ENCODE data around the gene OTUB1.

OTUB1 gene

DNA sequence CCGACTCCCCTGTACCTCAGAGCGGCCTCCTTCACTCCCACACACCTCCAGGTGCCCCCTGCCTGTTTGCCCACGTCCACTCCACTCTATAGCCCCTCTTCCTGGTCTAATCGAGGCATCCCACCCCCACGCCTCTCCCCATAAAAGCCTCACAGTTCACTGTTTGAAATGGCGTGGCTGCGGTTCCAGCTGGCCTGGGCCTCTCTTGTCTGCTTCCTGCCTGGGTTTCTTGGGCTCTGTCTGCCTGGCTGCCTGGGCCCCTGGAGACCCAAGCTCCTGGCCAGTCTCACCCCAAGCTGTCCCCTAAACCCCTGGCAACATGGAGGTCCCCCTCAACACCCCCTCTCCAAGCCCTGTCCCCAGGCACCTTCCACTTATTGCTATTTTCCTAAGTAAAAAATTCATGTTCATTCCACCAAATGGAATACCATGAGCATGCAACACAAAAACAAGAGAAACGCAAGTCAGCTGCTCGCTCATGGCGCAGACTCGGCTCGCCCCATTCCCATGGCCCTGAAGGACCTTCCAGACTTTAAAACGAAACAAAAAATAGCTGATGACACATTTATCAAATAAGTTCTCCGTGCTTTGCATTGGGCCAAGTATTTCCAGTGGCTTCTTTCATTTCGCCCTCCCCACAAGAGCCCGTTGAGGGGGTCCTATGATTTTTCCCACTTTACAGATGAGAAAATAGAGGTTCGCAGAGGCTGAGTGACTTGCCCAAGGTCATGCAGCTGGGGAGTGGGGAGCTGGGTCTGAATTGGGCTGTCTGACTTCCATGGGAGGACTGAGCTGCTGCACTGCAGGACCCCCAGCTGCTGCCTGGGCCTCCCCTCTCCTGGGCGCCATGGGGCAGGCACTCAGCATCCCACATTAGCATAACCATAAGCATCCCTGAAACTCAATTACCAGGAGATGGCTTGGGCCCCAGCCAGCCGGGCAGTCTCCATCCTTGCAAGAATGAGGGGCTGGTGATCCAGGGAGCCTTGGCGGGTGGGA, 37.8 kb downstream of the OTUB1 start:
- DNase-seq (ENCODE audit: low spot score): no peak

DNA sequence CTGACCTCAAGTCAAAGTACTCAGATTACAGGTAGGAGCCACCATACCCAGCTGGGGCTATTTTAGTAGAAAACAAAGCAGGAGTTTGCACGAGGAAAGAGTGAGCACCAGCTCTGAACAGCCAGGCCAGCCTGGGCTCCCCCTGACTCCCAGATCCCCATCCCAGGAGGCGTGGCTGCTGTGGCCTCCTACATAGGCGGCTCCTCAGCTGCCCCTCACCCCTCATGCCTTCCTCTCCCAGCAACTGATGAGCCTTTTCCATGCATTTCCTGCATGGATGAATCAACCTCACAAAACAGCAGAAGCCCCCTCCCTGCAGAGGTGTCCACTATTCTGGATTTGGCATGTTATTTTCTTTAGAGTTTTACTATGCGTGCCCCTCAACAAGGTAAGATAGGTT, 39.0 kb downstream of the OTUB1 start:
- DNase-seq (ENCODE audit: low spot score): no peak

DNA sequence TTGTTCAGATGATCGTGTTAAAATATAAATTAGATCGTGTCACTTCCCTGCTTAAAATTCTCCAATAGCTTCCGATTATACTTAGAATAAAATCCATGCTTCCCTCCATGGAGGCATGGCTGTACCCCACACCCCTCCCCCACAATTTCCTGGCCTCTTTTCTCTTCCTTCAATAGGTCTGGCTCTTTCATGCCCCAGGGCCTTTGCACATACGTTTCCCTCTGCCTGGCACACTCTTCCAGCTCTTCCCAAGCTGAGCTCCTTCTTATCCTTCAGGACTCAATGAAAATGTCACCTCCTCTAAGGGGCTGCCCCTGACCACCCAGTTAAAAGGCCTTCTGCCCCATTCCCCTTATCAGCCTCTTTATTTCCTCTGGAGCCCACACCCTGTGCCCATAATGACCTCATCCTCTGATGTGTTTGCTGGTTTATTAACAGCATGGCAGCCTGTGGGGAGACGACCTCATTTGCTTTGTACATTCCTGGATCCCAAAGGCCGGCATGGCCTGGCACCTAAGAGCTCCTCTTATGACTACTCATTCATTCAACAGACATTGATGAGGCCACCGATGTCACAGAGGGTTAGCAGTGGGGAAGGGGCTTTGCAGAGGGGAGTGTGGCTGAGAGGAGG, 40.5 kb downstream of the OTUB1 start:
- no peak for DNase-seq (ENCODE audit: low spot score)

GRCh38 chr11:64027651-64028397, 41.6 kb downstream of the OTUB1 start:
- no peak for DNase-seq (ENCODE audit: low spot score)

GRCh38 chr11:64028398-64029115, 42.3 kb downstream of the OTUB1 start:
- no peak for DNase-seq (ENCODE audit: low spot score)

- DNase-seq (ENCODE audit: low spot score): no peak
Measured at GRCh38 chr11:64029773-64030172, 43.5 kb downstream of the OTUB1 start.

- DNase-seq (ENCODE audit: low spot score): no peak
Measured at GRCh38 chr11:64031001-64031400, 44.8 kb downstream of the OTUB1 start.

DNA sequence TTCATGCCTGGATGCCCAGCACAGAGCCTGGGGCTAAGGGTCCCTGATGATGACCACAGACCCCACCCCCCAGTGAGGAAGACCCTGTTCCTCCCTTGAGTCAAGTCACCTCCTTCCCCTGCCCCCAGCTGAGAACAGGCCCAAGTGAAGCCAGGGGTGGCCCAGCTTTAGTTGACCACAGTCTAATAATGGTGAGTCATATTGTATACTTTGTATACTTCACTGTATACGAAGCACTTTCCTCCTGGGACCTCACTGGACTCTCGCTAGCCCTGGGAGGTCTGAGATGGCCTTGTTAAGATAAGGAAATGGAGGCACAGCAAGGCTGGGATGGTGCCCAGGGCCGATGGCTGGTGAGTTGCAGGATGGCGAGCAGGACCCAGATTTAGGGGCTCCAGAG, 45.8 kb downstream of the OTUB1 start:
- no peak for DNase-seq (ENCODE audit: low spot score)

DNA sequence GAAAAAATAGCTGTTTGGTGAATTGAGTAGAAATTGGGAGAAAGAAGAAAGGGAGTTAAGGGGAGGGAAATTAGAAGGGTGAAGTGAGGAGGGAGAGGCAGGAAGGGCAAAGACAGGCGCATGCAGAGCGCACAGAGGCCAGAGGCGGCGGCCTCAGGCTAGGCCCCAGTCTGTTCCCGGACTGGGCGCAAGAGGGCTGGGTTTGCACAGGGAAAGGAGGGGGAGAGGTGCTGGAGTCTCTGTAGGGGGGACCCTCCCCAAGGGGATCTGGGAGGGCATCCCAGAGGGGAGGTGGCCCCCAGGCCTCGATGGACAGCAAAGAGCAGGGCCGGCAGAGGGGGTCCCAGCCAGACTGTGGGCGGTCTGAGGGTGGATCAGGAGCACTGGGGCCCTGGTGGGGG, 48.2 kb downstream of the OTUB1 start:
- DNase-seq (ENCODE audit: low spot score): no peak

- DNase-seq (ENCODE audit: low spot score): no peak
Measured at GRCh38 chr11:64035081-64035524, 48.9 kb downstream of the OTUB1 start.

DNA sequence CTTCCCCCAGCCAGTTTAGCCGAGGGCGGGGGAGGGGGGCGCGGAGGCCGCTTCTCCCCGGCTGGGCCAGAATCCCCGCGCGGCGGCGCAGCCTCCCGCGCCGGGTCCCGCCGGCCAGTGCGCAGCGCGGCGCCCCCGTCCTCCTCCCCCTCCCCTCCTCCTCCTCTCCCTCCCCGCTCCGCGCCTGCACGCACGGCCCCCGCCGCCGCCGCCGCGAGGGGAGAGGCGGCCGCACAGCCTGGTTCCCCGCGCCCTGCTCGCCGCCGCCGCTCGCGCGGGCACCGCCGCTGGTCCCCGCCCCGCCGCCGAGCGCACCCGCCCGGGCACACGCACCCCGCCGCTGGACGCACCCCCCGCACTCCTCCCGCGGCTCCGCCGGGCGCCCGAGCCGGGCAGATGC, 49.3 kb downstream of the OTUB1 start, which contains the start of gene FLRT1:
Gene FLRT1, plus strand, starts transcription at position 356 of the 400 bp plus-strand sequence. CDS start 80,337 bp downstream, outside the sequence.
- no peak for DNase-seq (ENCODE audit: low spot score)

GRCh38 chr11:64036087-64037026, 50.1 kb downstream of the OTUB1 start:
- DNase-seq (ENCODE audit: low spot score): no peak

- no peak for DNase-seq (ENCODE audit: low spot score)
Measured at GRCh38 chr11:64037027-64037634, 50.9 kb downstream of the OTUB1 start.

DNA sequence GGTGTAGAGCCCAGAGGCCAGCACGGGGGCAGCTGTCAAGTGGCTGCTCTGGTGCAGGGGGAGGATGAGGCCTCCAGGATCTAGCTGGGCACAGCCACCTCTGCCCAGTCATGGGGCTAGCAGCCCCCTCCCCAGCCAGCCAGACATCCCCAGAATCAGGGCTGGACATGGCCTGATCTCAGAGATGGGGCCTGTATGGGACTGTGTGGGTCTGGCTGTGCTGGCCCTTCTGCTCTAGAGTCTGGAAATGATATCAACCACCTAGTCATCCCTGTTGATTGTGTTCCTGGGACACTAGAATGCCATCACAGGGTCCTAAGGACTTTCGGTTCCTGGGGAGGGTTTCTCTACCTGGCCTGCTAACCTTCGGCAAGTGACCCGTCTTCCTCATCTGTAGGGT, 52.3 kb downstream of the OTUB1 start:
- DNase-seq (ENCODE audit: low spot score): no peak

- DNase-seq (ENCODE audit: low spot score): no peak
Measured at GRCh38 chr11:64039012-64039665, 52.9 kb downstream of the OTUB1 start.

DNA sequence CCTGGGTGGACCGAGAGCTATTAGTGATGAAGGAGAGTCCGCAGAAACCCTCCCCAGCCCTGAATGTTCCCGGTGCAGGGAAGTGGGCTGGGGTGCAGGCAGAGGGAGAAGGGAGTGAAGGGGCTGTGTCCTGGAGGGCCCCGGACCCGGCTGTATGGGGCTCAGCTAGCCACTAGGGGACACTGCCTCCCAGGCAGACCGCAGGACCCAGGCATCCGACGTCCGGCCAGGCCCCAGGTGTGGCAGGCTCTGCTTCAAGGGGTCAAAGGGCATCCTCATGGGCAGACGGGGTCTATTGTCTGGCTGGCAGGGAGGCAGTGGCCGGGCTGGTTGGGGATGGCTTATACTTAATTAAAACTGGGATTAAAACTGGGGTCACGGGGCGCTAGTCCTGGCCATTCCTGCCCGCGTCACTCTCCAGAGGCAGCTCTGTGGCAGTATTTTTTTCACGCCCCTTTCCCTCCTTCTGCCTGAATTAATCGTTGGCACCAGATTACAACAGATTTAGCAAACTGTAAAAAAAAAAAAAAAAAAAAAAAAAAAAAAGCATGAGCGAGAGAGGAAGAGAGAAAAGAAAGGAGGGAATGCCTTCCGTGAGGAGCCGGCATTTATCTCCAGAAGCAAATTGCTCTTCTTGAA, 54.6 kb downstream of the OTUB1 start:
- DNase-seq (ENCODE audit: low spot score): no peak

DNA sequence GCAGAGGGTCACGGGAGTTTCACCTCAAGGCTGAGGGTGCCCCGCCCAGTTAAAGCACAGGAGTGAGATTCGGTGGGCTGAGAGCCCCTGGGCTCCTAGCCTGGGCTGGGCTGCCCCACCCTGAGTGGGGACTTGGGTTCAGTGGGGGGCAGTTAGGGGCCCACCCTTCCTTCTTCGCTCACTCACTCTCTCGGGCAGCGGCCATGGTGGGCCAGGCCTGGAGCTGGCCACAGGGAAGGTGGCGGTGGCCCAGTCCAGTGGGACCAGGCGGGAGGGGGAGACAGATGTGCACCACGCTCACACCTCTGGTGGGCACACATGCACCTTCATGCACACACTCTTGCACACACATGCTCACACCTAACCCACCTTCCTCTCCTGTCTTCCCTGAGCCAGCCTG, 55.6 kb downstream of the OTUB1 start:
- no peak for DNase-seq (ENCODE audit: low spot score)

DNA sequence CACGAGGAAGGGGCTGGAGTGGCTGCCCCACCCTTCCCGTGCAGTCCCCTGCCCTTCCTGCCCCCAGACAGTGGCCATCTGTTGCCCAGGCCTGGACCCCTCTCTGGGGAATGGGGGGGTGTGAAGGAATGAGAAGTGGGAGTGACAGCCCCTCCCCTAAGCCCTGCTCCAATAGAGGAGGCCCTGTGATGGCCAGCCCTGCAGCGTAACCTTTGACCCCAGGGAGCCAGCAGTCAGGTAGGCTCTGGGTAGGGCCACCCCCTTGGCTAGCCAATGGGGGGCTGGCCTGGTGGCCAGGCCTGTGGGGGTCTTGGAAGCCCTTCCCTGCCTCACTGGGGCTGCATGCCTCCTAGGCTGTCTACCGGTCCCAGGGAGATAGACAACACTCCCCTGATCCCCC, 56.1 kb downstream of the OTUB1 start:
- DNase-seq (ENCODE audit: low spot score): no peak

DNA sequence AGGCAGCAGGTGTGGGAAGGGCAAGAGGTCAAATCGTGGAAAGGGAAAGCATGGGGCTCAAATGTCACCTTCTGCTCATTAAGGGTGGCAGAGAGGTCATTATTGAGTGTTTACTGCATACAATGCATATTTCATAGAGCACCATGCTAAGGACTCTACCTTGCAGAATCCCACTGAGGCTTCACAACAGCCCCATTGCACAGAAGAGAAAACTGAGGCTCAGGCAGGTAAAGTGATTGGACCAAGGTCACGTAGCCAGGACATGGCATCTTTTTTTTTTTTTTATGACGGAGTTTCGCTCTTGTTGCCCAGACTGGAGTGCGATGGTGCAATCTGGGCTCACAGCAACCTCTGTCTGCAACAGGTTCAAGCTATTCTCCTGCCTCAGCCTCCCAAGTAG, 57.3 kb downstream of the OTUB1 start:
- DNase-seq (ENCODE audit: low spot score): no peak
